ENCODE data around the gene UPB1.

The UPB1 gene

GRCh38 chr22:24494528-24495364 is at the start of gene UPB1:
TSS of gene UPB1 (plus strand) at chr22:24495332. CDS start at chr22:24495404, 72 bp downstream.
- no peak for DNase-seq

- no peak for DNase-seq
Observed at GRCh38 chr22:24445481-24446259, 49.5 kb upstream of the UPB1 start.

GRCh38 chr22:24446260-24446611 is 48.9 kb upstream of the UPB1 start:
- DNase-seq = no peak

GRCh38 chr22:24450610-24451009 is 44.5 kb upstream of the UPB1 start:
- no peak for DNase-seq

GRCh38 chr22:24451162-24451561 is 44.0 kb upstream of the UPB1 start:
- no peak for DNase-seq

GRCh38 chr22:24453853-24454252 is 41.3 kb upstream of the UPB1 start:
- DNase-seq = no peak

GRCh38 chr22:24455039-24455438 is 40.1 kb upstream of the UPB1 start:
- no peak for DNase-seq

GRCh38 chr22:24455751-24456426 is 39.2 kb upstream of the UPB1 start:
- DNase-seq = no peak

GRCh38 chr22:24457894-24458420 is 37.2 kb upstream of the UPB1 start:
- no peak for DNase-seq

GRCh38 chr22:24459911-24460310 is 35.2 kb upstream of the UPB1 start:
- no peak for DNase-seq

- DNase-seq = no peak
Observed at GRCh38 chr22:24460418-24461089, 34.6 kb upstream of the UPB1 start.

- no peak for DNase-seq
Observed at GRCh38 chr22:24463071-24463760, 31.9 kb upstream of the UPB1 start.

- DNase-seq = no peak
Observed at GRCh38 chr22:24465566-24465965, 29.6 kb upstream of the UPB1 start.

- no peak for DNase-seq
Observed at GRCh38 chr22:24465975-24466374, 29.2 kb upstream of the UPB1 start.

- DNase-seq = no peak
Observed at GRCh38 chr22:24466716-24467328, 28.3 kb upstream of the UPB1 start.

GRCh38 chr22:24467340-24467739 is 27.8 kb upstream of the UPB1 start:
- DNase-seq = no peak

- DNase-seq = no peak
Observed at GRCh38 chr22:24471570-24471969, 23.6 kb upstream of the UPB1 start.

- DNase-seq = peak; percentile 87
Observed at GRCh38 chr22:24473284-24473683, 21.8 kb upstream of the UPB1 start.

GRCh38 chr22:24474221-24474620 is 20.9 kb upstream of the UPB1 start:
- DNase-seq = no peak

- DNase-seq = no peak
Observed at GRCh38 chr22:24474649-24475255, 20.4 kb upstream of the UPB1 start.

- no peak for DNase-seq
Observed at GRCh38 chr22:24481641-24482040, 13.5 kb upstream of the UPB1 start.

Measured in GF-D8 (cell line).